H54 (cell line): ENCODE measurements around the gene RBM42.
"Not testable (repeated sequence)": the region's sequence is repeated elsewhere in the genome, so short reads cannot be mapped to it uniquely, and the experiment has no call there.

Source experiments
- DNase-seq: peaks from one replicate; pipeline ENCODE4 v3.0.0; 2011; ENCODE audit warnings: low spot score, mixed read lengths; ENCODE audit not compliant: insufficient read length
- FAIRE-seq: peaks from 3 replicates; lab custom pipeline; 2011; peaks lifted over from hg19 to GRCh38; lab: Jason Lieb, UNC
- POLR2A ChIP-seq: IDR thresholded peaks from 2 replicates; pipeline ENCODE4 v1.6.1; 2011; ENCODE audit warnings: low read depth, mild to moderate bottlenecking, low read length

The RBM42 gene, protein sequence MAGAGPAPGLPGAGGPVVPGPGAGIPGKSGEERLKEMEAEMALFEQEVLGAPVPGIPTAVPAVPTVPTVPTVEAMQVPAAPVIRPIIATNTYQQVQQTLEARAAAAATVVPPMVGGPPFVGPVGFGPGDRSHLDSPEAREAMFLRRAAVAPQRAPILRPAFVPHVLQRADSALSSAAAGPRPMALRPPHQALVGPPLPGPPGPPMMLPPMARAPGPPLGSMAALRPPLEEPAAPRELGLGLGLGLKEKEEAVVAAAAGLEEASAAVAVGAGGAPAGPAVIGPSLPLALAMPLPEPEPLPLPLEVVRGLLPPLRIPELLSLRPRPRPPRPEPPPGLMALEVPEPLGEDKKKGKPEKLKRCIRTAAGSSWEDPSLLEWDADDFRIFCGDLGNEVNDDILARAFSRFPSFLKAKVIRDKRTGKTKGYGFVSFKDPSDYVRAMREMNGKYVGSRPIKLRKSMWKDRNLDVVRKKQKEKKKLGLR

DNA sequence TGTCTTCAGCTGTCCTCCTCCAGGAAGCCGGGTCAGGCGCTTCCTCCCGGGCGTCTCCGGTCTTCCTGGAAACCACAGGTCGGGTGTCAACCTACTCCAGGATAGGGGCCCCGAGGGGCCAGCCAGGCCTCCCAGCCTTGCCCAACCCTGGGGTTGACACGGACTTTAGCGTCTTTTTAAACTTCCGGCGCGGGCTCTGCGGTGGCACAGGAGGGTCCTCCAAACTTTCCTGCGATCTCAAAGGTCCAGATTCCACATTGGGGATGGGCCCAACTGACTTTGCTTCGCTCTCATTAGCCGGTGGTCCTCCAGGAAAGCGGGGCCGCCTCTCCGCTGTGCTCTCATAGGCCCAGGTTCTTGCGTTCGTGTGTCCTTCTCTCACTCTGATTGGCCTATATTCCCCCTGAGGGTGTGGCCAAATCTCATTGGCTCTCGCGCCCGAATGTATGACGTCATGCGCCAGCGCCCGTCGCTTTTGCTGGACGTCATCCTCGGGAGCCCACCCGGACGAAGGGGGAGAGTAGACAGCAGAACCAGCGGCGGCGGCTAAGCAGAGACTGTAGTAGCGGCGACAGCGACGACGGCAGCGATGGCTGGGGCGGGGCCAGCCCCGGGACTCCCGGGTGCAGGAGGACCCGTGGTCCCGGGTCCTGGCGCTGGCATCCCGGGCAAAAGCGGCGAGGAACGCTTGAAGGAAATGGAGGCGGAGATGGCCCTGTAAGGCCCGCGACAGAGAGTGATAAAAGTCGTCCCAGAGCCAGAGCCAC lies at the start of gene RBM42:
TSS of gene RBM42 (plus strand) at position 472 of the 767 bp plus-strand sequence. CDS start at position 590, 118 bp downstream.
- DNase-seq (peak; percentile 100), FAIRE-seq (peak; percentile 98)
- peak; percentile 66; the same call in 1 of the 2 replicates for TF ChIP-seq POLR2A

DNA sequence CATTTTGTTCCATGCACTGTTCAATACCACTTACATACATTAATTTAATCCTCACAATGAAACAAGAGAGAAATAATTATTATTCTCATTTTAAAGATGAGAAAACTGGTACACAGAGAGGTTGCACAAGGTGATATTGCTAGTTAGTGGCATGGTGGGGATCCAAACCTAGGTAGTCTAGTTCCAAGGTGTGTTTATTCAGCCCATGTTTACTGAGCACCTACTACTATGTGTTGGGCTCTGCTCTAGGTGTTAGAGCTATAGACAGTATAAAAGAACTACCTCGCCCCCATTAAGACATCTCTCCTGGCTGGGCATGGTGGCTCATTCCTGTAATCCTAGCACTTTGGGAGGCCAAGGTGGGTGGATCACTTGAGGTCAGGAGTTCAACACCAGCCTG lies 46.1 kb upstream of the RBM42 start:
- TF ChIP-seq POLR2A: no peak
- no peak for FAIRE-seq
- no peak for DNase-seq

DNA sequence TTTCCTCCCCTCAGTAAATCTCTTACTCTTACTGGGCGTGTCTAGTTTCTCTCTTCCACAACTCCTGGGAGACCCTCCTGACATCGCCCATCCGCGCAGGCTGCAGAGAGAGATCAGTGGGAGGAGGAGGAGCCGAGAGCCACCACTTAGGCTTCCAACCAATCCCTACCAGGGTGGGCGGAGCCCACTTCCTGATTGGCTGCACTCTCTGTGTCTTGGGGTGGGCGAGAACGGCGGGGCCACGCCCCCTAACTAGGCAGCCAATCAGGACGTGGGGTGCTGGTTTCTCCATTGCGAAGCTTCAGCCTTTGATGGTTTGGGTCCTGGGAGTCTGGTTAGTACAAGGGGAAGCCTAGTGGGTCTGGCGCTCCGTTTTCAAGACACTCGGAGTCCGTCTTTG lies 43.0 kb upstream of the RBM42 start, which contains the start of gene PMIS2:
TSS of gene PMIS2 (plus strand) at position 326 of the 400 bp plus-strand sequence. CDS start 87 bp downstream, outside the sequence.
- DNase-seq (no peak), FAIRE-seq (no peak)

DNA sequence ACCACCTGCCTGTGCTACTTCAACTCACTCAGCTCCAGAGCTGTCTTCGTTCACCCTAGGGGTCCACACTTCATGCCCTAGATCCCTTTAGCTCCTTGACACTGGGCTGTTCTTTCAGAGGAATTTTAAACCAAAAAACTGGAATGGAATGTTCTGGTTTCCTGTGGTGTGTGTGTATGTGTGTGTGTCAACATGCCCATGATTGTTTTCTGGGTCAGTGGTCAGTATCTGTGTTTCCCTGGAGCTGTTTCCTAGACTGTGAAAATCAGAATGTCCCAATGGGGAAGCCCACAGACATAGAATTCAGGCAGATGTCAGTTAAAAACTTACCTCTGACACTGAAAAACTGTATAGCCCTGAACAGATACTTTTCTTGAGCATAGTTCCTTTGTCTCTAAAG lies 41.5 kb upstream of the RBM42 start:
- DNase-seq (no peak), FAIRE-seq (no peak)
- TF ChIP-seq POLR2A: no peak

More for the DNA sequence above, 43.0 kb upstream of the RBM42 start, which contains the start of gene PMIS2:
- no peak for TF ChIP-seq POLR2A

DNA sequence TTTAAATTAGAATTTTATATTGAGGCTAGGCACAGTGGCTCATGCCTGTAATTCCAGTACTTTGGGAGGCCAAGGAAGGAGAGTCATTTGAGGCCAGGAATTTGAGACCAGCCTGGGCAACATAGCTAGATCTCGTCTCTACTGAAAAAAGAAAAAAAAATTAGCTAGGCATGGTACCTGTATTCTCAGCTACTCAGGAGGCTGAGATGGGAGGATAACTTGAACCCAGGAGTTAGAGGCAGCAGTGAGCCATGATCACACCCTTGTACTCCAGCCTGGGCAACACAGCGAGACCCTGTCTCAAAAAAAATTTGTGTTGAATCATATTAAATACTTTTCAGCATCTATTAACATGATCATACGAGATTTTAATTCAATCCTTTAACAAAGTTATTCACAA lies 38.0 kb upstream of the RBM42 start:
- no peak for FAIRE-seq
- DNase-seq: no peak
- no peak for TF ChIP-seq POLR2A

DNA sequence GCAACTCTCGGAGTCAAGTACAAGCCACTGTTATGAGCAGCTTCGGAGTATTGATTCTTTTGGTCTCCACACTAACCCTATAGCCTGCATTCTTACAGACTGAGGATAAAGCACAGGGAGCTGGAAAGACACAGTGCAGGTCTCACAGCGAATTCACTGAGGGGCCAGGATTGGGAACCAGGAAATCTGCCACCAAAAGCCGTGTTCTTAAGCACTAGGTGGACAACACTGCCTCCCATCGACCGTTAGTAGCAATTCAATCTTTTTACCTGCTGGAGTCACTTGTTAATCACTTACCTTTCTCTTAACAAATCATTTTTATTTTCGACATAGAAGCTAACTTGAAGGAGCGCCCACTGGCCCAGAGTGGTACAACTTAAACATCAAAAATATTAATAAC lies 36.6 kb upstream of the RBM42 start:
- FAIRE-seq (no peak), DNase-seq (no peak)
- no peak for TF ChIP-seq POLR2A

DNA sequence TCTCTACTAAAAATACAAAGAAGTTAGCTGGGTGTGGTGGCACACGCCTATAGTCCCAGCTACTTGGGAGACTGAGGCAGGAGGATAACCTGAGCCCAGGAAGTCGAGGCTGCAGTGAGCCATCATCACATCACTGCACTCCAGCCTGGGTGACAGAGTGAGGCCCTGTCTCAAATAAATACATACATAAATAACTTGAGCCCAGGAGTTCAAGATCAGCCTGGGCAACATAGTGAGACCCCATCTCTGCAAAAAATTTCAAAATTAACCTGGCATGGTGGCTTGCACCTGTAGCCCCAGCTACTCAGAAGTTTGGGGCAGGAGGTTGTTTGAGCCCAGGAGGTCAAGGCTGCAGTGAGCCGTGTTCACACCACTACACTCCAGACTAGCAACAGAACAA lies 33.8 kb upstream of the RBM42 start:
- not testable (repeated sequence) for FAIRE-seq

DNA sequence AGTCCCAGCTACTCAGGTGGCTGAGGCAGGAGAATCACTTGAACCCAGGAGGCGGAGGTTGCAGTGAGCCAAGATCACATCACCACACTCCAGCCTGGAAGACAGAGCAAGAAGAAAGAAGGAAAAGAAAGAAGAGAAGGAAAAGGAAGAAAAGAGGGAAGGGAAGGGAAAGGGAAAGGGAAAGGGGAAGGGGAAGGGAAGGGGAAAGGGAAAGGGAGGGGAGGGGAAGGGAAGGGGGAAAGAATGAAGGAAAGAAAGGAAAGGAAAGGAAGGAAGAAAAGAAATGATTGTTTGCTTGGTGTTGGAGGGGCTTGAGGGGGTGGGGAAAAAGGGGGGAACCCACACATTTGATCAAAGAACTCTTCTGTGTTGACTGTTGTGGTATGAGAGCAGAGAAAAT lies 32.9 kb upstream of the RBM42 start:
- DNase-seq (no peak), FAIRE-seq (no peak)
- TF ChIP-seq POLR2A: no peak

More for the DNA sequence above, 33.8 kb upstream of the RBM42 start:
- not testable (repeated sequence) for DNase-seq

DNA sequence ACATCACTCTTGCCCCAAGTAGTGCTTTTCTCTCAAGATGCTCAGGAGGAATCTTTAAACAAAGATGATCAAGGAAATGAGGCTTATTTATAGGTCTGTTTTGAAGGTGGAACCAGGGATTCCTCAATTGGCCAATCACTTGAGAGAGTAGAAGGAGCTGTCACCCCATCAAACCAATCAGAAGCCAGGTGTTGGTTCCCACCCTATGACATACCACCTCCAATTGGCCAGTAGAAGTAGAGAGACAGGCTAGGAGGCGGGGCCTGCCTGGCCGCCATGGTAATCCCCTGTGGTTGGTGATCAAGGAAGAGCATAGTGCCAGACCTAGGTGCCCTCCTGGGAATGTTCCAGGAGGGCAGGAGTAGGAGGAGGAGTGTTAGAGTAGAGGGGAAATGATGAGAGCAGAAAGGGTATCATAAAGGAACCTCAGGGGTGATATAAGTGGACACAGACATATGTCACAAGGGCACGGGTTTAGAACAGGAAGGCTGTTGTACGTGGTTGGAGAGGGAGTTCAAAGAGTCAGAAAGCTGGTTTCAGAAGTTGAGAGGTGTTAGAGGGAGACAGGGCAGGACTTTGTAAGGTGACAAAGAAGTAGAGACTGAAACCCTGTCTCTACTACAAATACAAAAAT lies 32.4 kb upstream of the RBM42 start:
- no peak for FAIRE-seq
- peak; percentile 44 for DNase-seq
- no peak for TF ChIP-seq POLR2A

DNA sequence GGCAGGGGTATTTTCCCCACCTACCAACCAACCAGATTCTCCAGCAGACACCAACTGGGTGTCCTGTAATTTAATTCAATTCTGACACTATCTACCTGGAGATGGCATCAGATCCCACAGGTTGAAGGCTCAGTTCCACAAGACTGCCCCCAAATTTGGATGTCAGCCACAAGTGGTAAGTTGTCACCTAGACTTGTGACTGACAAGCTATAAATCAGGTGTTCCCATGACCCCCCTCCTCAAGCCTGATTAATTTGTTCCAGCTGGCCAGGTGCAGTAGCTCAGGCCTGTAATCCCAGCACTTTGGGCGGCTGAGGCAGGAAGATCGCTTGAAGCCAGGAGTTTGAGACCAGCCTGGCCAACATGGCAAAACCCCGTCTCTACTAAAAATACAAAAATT lies 26.9 kb upstream of the RBM42 start:
- FAIRE-seq: no peak
- TF ChIP-seq POLR2A: no peak
- DNase-seq: no peak

DNA sequence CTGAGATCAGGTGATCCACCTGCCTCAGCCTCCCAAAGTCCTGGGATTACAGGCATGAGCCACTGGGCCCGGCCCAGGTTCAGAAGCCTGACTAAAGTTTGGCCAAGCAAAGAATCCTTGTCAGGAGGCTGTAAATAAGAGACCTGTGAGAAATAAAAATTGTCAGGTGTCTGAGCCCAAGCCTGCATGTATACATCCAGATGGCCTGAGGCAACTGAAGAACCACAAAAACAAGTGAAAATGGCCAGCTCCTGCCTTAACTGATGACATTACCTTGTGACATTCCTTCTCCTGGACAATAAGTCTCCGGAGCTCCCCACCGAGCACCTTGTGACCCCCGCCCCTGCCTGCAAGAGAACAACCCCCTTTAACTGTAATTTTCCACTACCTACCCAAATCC lies 24.4 kb upstream of the RBM42 start:
- FAIRE-seq: not testable (repeated sequence)

DNA sequence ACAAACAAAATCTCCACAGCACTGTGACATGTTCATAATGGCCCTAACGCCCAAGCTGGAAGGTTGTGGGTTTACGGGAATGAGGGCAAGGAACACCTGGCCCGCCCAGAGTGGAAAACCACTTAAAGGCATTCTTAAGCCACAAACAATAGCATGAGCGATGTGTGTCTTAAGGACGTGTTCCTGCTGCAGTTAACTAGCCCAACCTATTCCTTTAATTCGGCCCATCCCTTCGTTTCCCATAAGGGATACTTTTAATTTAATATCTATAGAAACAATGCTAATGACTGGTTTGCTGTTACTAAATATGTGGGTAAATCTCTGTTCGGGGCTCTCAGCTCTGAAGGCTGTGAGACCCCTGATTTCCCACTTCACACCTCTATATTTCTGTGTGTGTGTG lies 21.7 kb upstream of the RBM42 start:
- DNase-seq, FAIRE-seq: not testable (repeated sequence)

More for the DNA sequence above, 24.4 kb upstream of the RBM42 start:
- not testable (repeated sequence) for DNase-seq

DNA sequence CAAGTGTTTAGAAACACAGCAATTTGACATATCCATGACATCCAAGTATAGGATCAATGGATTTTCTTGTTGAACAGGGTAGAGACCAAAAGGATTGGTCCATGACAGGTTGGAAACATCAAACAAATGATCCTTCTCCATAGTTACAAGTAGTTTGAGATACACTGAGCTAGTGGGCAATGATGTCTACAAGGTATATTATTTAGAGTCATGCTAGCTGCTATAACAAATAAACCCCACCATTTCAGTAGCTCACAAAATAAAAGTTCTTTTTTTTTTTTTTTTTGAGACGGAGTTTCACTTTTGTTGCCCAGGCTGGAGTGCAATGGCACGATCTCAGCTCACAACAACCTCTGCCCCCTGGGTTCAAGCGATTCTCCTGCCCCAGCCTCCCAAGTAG lies 21.2 kb upstream of the RBM42 start:
- no peak for FAIRE-seq
- TF ChIP-seq POLR2A: no peak

DNA sequence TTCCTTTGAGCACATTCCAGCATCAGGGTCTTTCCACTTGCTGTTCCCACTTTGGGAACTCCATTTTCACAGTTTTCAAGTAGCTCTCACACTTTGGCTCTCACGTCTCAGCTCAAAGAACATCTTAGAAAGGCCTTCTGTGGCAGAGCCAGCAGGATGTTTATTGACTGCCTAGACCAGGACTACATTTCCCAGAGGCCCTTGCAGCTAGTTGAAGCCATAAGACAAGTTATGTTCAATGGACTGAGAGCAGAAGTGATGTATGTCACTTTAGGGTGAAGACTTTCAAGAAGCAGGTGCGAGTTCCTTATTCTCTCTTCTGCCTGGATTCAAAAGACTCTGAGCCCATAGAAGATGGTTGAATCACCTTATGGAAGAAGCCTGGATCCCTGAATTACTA lies 20.6 kb upstream of the RBM42 start:
- DNase-seq: no peak
- TF ChIP-seq POLR2A: no peak
- FAIRE-seq: no peak

More for the DNA sequence above, 21.2 kb upstream of the RBM42 start:
- DNase-seq: no peak
